A549 treated with dexamethasone at 1 μM for 4 hours (cell line): ENCODE data around the gene PAH. TPM values are rescaled to one million over a fixed set of nuclear protein-coding genes. Genes with fewer than 3 reads are reported as not detected.

Source experiments
- total RNA-seq: library from RNA; stranded (reverse); fragments of 200-300 nt; extraction: Qiagen RNA extraction; gene quantifications from 5 replicates; pipeline ENCODE4 v1.2.3, GENCODE V29; 2022

The PAH gene
- total RNA-seq: not detected in 5 replicates

GRCh38 chr12:102917026-102917787, at the start of gene PAH:
Gene PAH (minus strand): TSS chr12:102917244. CDS start chr12:102917130, 114 bp downstream.

DNA sequence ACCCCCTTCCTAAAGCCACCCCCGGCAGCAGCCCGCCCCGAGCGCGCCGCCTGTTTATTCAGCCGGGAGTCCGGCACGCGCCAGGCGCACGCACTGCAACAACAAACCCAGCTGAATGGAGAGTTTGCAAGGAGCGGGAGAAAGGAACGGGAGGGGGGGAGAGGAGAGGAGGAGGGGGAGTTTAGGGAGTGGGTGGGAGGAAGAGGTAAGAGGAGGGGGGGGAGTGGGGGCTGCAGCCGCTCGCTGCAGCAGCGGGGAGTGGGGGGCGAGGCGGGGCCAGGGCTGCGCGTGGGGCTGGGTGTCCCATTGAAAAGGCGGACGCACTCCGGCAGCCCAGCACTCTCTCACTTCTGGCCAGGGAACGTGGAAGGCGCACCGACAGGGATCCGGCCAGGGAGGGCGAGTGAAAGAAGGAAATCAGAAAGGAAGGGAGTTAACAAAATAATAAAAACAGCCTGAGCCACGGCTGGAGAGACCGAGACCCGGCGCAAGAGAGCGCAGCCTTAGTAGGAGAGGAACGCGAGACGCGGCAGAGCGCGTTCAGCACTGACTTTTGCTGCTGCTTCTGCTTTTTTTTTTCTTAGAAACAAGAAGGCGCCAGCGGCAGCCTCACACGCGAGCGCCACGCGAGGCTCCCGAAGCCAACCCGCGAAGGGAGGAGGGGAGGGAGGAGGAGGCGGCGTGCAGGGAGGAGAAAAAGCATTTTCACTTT, 40.5 kb upstream of the PAH start, which contains the start of gene ASCL1:
Gene ASCL1 (plus strand): TSS at position 336 of the 712 bp plus-strand sequence. CDS start 571 bp downstream, outside the sequence.

Other genes with a start within 250 kb of the PAH start
- gene ASCL1, start 40.4 kb upstream of the PAH start, total RNA-seq: not detected in 5 replicates